GM19193 (cell line): ENCODE data around the gene OSBPL2.

ENCODE experiments used
- POLR2A ChIP-seq: IDR thresholded peaks from 4 replicates; pipeline ENCODE4 v1.6.1; 2011; ENCODE audit not compliant: insufficient read depth, insufficient read length; ENCODE audit errors: extremely low read depth

OSBPL2 gene

DNA sequence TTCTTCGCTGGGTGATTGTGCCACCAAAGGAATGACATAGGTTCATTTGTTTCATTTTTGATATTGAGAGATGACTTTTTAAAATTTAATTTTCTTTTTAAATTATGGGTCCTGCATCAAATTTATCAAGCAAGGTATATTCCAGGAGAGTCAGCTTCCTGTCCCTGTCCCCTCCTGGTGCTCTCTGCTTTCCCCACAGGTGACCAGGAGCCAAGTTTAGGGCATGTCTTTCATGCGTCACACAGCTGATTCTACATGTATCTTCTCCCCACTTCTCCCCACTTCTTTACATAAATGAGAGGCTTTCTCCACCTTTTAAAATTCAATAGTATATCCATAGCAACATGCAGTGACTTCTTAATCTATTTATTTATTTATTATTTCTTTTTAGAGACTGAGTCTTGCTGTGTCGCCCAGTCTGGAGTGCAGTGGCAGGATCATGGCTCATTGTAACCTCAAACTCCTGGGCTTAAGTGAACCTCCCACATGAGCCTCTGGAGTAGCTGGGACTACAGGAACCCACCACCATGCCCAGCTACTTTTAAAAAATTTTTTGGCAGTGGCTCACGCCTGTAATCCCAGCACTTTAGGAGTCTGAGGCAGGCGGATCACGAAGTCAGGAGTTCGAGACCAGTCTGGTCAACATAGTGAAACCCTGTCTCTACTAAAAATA is 30.0 kb downstream of the OSBPL2 start:
- TF ChIP-seq POLR2A: no peak

DNA sequence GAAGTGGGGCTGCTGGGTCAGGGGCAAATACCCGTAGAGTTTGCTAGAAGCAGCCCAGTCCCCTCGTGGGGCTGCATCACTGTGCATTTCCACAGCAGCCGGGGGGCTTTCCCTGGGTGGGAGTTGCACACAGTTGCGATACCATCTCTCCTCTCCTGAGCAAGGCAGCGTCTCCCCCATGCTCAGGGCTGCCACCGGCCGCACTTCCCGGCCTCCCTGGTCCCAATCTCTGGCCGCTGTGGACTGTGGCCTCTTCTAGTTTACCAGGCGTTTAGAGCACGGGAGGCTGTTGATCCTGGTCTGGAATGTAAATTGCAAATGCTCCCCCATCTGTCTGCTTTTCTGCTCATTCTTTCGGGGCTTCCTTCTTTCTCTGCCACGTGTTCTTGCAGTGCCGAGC is 31.1 kb downstream of the OSBPL2 start:
- TF ChIP-seq POLR2A: no peak

DNA sequence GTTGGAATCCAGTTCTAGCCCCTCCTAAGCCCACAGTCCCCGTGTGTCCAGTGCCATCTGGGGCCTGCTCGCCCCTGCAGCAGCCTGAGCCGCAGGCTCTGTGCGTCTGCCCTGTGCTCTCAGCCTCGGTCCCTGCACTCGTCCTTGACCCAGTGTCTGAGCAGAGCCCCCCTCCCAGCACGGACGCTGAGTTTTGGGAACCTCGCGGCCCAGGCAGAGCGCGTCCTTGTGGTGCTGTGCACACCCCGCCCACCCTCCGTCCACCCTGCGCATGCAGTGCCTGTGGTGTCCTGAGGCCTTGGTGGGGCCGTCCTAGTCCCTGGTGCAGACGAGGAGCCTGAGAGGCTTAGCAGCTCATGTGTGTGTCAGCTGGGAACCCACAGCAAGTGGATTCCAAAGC is 31.6 kb downstream of the OSBPL2 start:
- TF ChIP-seq POLR2A: no peak

DNA sequence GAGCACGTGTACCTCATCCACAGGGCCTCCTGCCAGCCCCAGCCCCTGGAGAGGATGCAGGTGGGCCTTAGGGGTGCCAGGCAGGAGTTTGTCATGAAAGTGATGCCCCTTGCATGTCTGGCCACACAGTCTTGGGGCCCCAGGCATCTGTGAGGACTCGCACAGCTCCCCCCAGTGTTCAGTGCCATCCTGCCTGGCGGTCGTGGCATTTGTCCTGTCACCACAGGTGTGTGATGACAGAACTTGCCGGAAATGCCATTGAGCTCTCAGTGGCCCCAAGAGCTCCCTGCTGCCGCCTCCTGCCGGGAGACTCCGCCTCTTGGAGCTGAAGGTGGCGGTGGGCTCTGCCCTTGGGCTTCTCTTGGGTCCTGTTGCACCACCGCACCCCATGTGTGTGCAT is 33.9 kb downstream of the OSBPL2 start:
- TF ChIP-seq POLR2A: no peak

DNA sequence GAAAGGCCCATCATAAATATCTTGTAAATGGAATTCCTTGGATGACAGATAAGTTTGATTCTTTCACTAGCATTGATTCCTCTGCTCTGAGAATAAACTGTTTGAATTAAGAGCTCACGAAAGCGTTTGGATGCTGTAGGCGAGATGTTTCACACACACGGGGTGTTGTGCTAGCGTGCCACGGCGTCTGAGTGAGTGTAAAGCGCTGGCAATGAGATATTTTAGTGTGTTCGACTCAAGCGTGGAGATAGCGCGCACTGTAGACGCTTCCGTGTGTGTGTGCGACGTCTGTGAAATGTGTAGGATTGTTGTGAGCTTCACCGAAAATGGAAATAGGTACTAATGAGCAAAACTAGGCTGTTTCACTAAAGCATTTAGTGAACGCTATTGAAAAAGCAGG is 35.1 kb downstream of the OSBPL2 start:
- no peak for TF ChIP-seq POLR2A

DNA sequence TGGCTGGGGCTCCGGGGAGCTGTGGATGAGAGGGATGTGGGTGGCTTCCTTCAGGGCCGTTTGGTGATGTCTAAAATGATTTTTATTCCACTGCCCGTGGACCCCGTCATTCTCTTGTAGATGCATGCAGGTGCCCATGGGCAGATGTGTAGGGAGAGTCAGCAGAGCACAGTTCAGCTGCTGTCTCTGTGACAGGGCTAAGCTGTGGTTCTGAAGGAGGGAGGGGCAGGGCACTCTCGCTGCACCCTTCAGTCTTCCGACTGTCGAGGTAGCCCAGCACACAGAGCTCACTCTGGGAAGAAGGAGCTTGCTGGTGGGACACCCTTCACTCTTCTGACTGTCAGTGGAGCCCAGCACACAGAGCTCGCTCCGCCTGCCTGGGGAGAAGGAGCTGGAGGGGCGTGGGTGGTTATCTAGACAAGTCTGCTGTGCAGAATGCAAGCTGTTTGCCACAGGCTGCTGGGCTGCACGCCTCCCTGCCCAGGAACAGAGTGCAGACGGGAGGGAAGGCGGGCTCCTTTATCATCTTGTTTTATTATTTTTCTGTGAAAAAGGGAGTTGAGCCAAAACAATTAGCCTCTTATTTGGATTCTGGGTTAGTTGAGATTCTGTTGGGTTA is 36.1 kb downstream of the OSBPL2 start:
- no peak for TF ChIP-seq POLR2A

DNA sequence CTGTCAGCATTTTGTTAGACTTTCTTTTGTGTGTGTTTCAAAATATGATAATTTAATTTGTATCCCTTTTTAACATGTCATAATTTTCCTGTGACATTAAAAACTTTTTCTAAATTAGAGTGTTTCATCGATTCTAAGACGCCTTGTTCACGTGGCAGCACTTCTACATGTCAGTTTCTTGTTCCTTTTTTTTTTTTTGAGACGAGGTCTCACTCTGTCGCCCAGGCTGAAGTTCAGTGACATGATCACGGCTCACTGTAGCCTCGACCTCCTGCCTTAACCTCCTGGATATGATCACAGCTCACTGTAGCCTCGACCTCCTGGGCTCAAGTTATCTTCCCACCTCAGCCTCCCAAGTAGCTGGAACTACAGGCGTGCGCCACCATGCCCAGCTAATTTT is 36.9 kb downstream of the OSBPL2 start:
- TF ChIP-seq POLR2A: no peak

DNA sequence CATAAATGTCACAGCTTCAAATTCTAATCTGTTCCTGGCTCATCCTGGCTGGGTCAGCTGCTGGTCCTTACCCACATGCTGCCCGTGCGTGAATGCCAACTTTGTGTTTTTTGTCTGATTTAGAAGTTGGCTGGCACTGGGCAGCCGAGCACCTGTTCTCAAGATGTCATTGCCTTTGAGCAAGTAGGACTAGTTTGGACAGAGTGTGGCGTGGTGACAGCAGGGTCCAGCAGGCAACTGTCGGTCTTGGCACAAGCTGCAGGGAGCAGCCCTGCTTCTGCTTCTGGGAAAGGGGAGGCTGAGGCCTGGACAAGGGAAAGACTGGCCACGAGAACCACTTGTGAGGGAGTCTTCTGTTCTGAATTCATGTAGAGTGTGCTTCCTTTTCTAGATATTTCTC is 38.1 kb downstream of the OSBPL2 start:
- TF ChIP-seq POLR2A: no peak

DNA sequence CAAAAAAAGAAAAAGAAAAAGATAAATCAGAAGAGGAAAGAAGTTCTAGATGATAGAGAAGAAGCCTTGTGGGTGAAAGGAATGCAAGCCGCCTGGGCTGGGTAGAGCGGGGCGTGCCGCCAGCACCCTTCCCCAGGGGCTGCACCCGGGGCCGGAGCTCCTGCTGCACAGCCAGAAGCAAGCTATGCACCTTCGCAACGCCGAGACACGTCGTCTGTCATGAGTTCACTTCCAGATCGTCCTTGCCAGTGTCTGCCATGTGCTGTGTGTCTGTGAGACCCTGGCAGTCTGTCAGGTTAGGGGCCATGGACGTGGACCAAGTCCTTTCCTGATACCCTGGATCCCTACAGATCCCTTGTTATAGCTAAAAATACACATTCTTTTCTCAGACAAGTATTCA is 38.9 kb downstream of the OSBPL2 start:
- TF ChIP-seq POLR2A: no peak

DNA sequence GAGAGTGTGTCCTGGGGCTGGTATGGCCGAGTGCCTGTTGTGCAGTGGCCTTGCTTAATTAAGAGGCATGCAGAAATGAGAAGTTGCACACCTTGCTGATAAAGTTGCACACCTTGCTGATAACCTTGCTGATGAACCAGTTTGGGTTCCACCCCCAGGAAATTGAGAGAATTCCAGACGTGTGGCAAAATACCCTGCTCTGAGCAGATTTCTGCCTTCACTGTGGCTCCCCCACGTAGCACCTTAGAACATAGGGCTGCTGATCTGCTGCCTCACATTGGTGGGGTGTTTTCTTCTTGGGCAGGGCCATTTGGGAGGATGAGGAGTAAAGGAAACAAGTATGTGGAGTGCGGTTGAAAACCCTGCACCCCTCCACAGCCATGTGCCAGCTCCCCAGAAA is 42.0 kb downstream of the OSBPL2 start:
- TF ChIP-seq POLR2A: no peak

DNA sequence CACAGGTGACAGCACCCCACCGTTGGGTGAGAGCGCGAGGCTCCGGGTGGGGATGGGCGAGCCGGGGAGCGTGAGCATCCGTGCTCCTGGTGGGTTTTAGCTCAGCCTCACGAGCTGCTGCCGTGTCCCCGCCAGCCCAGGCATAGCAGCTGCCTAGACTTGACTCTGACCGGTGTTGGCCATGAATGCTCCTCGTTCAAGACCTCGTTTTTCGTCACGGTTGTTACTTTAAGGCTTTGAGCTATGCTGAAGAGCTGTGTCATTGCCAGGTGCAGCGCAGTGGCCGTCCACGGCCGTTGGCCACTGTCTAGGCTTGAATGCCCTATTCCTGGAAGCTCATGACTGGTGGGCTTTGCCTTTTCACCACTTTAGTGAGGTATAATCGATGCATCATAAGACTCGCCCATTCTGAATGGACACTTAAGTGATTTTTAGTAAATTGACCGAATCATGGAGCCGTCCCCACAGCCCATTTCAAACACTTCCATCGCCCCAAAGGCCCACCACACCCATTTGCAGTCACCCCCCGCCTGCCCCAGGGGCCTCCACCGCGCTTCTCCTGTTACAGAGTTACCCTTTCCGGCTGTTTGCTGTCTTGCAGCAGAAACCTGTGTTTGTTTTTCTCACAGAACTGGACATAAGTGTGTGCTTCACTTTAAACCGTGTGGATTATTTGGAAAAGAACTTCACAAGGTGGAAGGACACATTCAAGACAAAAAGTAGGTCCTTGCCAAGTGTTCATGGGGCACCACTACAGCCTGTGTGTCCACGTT is 43.0 kb downstream of the OSBPL2 start:
- no peak for TF ChIP-seq POLR2A

DNA sequence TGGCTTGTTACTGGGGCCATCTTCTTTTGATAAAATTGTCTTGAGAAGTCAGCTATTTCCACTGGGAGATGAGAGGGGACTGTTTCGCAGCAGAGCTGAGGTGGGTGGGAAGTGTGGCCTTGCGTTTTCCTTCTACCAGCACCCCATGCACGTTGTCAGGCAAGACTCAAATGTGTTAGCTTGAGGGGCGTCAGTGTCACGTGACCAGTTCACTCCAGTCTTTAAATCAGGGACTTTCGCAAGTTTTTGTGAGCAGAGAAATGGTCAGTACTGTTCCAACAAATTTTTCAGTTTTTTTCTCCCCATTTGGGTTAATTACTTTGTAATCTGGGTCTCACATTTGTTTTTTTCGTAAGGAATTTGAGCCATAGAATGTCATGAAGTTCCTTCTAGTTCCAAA is 43.8 kb downstream of the OSBPL2 start:
- no peak for TF ChIP-seq POLR2A

DNA sequence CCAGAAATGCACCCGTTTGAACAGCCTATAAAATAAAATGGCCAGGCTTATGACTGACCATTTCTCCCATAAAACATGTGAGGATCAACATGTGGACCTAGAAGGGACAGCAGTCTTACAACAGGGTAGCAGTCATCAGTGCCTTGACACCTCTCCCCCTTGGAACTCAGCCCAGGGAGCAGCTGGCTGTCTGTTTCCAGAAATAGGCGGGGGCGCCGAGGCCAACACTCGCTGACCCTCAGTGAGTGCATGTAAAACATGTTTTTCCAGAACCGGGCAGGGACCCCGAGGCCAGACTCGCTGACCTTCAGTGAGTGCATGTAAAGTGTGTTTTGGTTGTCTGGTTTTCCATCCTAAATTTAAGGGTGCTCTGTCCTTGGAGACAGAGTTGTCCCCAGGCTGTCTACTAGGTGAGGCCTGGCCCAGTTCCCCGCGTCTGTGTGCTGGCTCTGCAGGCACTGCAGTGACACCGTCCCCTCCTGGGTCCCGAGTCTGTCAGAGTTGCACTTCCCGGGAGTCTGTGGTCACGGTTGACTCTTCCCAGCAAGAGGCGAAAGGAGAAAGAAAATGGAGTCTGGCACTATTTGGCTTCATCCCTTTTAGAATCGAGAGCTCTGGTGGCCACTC is 44.7 kb downstream of the OSBPL2 start:
- no peak for TF ChIP-seq POLR2A

DNA sequence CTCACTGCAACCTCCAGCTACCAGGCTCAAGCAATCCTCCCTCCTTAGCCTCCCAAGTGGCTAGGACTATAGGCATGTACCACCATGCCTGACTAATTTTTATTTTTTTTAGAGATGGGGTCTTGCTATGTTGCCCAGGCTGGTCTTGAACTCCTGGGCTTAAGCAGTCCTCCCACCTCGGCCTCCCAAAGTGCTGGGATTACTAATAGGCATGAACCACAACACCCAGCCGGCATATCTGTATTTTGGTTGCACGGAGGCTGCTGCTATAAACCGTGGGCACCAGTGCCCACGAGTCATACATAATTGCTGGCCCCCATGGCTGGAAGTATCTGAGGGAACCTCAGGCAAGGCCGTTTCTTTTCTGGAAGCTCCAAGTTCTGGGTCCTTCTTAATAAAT is 46.1 kb downstream of the OSBPL2 start:
- TF ChIP-seq POLR2A: no peak

DNA sequence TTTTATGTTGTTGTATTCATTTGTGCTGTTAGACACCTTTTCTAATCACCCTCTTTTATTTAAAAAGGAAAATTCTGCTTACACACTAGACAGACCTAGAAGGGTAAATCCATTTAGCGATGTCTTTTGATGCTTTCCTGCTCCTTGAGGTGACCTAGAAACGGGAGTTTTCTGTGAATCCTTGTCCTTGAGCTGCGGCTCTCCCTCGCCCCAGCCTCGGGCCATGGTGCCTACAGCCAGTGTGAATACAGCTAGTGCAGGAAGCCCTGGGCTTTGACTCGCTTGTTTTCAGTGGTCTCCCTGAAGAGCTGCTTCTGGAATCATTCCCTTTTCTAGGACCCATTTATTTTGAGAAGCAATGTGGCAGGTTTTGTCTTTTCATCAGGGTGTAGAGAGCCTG is 46.8 kb downstream of the OSBPL2 start:
- no peak for TF ChIP-seq POLR2A

DNA sequence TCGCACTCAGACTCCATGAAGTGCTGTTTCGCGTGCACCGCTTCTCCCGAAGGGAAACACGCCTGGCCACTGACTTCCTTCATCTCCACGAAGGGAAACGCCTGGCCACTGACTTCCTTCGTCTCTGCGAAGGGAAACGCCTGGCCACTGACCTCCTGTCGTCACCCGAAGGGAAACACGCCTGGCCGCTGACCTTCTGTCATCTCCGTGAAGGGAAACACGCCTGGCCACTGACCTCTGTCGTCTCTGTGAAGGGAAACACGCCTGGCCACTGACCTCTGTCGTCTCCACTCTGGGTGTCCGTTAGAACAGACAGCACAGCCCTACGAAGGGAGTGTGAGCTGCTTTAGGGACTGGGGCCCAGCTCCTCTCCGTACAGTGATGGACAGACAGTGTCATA is 47.4 kb downstream of the OSBPL2 start:
- TF ChIP-seq POLR2A: no peak

DNA sequence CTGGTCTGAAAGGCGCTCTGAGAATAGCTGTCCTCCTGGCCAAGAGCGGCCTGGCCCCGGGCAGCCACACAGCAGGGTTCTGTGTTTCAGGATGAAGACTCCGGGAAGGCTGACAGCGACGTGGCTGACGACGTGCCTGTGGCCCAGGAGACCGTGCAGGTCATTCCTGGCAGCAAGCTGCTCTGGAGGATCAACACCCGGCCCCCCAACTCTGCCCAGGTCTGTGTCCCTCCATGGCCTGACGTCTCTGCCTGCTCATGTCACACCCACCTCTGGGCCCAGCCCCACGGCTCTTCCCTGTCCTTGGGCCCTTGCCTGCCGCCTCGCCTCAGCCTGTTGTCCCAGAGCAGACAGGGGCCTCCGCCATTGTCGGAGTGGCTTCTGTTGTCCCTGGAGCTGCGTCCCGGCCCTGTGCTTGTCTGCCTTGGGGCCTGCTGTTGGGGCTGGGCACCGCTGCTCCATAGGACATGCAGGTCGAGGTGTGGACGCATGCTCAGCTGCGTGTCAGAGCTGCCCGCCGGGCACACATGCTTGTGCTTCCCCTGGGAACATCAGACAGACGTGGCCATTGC is 48.3 kb downstream of the OSBPL2 start:
- TF ChIP-seq POLR2A: no peak
